A549 (cell line): ENCODE data around the gene MEI1.

Experiments
- CTCF ChIP-seq: fragments of >200 bp; sonication (Bioruptor Twin); formaldehyde crosslinking; IDR thresholded peaks from 3 replicates; pipeline ENCODE4 v1.5.1; 2016
- EHF ChIP-seq: fragments of 250-450 bp; sonication (Bioruptor Pico); IDR thresholded peaks from 2 replicates; pipeline ENCODE4 v1.5.0; 2020; ENCODE audit warnings: mild to moderate bottlenecking
- FOSL2 ChIP-seq, 2 experiments: fragments of 450-650 bp in 1 of 2; fragments of >200 bp in 1 of 2; sonication (Bioruptor Twin) in 1 of 2; formaldehyde crosslinking; IDR thresholded peaks; 2 replicates each; pipeline versions ENCODE4 v1.5.0 to v1.6.1; 2016 to 2020; ENCODE audit warnings: mild to moderate bottlenecking in 1 of 2, moderate library complexity in 1 of 2
- HOXA7 ChIP-seq: fragments of 250-450 bp; sonication (Bioruptor Pico); IDR thresholded peaks from 2 replicates; pipeline ENCODE4 v1.5.0; 2020; ENCODE audit warnings: mild to moderate bottlenecking, moderate library complexity

DNA sequence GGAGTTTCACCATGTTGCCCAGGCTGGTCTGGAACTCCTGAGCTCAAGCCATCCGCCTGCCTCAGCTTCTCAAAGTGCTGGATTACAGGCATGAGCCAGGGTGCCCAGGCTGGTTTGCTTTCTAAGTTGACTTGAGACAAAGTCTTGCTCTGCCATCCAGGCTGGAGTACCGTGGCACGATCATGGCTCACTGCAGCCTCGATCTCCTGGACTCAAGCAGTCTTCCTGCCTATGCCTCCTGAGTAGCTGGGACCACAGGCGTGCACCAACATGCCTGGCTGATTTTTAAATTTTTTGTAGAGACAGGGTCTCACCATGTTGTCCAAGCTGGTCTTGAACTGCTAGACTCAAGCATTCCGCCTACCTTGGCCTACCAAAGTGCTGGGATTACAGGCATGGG lies 41.6 kb upstream of the MEI1 start:
- TF ChIP-seq HOXA7 (no peak), FOSL2 (IDR thresholded peaks at IDR 0.05) (no peak), FOSL2 (CRISPR knock-in tag; IDR thresholded peaks at IDR 0.05) (no peak), CTCF (no peak), EHF (no peak)
